HG02642 (cell line): ENCODE results near the gene NCLN.
"Not testable (repeated sequence)": the region's sequence is repeated elsewhere in the genome, so short reads cannot be mapped to it uniquely, and the experiment has no call there.

Experiments
- ATAC-seq: cut with Tn5 transposase; IDR thresholded peaks from one replicate; pipeline ENCODE4 v1.9.1; 2021; ENCODE audit warnings: mild to moderate bottlenecking; ENCODE audit not compliant: unreplicated experiment, poor library complexity

The NCLN gene

DNA sequence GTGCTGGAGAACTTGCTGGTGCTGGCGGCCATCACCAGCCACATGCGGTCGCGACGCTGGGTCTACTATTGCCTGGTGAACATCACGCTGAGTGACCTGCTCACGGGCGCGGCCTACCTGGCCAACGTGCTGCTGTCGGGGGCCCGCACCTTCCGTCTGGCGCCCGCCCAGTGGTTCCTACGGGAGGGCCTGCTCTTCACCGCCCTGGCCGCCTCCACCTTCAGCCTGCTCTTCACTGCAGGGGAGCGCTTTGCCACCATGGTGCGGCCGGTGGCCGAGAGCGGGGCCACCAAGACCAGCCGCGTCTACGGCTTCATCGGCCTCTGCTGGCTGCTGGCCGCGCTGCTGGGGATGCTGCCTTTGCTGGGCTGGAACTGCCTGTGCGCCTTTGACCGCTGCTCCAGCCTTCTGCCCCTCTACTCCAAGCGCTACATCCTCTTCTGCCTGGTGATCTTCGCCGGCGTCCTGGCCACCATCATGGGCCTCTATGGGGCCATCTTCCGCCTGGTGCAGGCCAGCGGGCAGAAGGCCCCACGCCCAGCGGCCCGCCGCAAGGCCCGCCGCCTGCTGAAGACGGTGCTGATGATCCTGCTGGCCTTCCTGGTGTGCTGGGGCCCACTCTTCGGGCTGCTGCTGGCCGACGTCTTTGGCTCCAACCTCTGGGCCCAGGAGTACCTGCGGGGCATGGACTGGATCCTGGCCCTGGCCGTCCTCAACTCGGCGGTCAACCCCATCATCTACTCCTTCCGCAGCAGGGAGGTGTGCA lies 6.6 kb upstream of the NCLN start:
- peak; percentile 21 for ATAC-seq

DNA sequence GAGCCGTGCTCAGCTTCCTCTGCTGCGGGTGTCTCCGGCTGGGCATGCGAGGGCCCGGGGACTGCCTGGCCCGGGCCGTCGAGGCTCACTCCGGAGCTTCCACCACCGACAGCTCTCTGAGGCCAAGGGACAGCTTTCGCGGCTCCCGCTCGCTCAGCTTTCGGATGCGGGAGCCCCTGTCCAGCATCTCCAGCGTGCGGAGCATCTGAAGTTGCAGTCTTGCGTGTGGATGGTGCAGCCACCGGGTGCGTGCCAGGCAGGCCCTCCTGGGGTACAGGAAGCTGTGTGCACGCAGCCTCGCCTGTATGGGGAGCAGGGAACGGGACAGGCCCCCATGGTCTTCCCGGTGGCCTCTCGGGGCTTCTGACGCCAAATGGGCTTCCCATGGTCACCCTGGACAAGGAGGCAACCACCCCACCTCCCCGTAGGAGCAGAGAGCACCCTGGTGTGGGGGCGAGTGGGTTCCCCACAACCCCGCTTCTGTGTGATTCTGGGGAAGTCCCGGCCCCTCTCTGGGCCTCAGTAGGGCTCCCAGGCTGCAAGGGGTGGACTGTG lies 5.9 kb upstream of the NCLN start:
- no peak for ATAC-seq

DNA sequence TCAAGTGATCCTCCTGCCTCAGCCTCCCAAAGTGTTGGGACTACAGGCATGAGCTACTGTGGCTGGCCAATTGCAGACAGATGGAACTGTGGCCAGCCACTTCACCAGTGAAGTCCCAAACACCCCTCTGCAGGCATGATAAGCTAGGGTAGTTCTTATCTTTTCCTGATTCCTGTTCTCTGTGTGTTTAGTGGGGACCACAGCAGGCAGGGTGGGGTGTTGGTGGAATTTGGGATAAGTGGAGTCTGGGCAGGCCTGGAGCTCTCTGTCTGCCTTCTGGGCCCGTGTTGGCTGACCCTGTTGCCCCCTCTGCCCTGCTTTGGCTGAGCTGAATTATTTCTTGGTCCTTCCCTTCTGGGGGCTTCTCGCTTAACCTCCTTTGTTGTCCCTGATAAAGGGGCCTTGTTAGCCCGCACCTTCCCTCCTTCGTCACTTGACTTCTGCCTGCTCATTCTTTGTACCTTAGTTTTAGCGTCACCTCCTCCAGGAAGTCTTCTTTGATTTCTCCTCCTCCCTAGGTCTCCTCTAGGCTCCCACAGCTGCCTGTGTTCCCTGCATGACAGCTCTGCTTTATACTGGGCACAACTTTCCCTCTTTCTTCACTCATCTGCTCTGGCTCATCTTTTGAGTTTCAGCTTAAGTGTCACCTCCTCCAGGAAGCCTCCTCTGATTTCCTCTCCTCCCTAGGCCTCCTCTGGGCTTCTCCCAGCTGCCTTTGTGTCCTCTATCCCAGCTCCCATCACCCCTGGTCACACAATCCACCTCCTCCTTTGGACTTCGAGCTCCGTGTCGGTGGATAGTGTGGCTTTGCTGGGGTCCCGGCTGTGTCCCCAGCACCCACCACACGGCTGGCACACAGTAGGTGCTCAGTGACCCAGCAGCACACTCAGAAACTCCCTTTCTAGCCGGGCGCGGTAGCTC lies 1.7 kb upstream of the NCLN start:
- ATAC-seq, result no peak

DNA sequence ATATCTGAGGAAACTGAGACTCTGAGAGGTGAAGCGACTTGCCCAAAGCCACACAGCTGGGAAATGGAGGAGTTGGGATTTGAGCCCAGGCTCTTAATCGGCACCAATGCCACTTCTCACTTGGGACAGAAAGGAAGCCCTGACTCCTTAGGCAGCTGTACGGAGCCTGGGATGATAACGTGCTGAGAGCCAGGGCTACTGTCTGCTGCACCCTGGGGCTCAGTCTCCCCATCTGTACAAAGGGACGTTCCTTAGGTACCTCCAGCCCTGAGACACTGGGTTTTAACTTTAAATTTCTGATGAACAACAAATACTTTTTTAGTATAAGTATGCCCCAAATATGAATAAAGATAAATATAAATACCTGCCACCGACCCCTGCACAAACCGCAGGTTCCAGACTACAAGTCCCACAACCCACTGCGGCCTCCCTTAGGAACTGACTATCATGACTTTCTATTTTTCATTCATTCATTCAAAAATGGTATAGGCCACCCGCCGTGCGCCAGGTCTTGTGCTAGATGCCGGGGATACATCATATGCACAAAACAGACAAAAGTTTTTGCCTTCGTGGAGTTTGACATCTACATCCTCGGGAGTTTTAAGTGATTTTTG lies 776 bp upstream of the NCLN start:
- peak; percentile 16 for ATAC-seq

DNA sequence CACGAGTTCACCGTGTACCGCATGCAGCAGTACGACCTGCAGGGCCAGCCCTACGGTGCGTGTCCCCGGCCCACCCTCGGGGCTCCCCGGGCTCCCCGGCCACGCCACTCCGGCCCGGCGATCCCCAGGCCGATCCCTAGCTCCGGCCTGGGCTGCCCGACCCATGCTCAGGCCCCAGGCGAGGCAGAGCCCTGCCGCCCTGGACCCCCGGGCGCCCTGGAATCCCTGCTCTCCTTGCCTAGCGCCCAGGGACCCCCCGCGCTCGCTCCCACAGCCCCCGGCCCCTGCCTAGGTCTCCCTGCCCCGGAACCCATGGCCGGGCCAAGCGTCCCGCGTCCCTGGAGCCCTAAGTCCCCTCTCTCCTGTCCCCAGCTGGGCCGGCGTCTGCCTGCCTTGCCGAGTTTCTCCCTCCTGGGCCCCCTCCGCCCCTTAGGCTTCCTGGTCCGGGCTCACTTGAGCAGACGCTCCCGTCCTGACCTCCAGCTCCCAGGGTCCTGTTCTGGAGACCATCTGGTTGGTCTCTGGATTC lies 494 bp downstream of the NCLN start:
- ATAC-seq, result no peak

GRCh38 chr19:3186891-3187661 lies 1.3 kb downstream of the NCLN start:
- no peak for ATAC-seq

DNA sequence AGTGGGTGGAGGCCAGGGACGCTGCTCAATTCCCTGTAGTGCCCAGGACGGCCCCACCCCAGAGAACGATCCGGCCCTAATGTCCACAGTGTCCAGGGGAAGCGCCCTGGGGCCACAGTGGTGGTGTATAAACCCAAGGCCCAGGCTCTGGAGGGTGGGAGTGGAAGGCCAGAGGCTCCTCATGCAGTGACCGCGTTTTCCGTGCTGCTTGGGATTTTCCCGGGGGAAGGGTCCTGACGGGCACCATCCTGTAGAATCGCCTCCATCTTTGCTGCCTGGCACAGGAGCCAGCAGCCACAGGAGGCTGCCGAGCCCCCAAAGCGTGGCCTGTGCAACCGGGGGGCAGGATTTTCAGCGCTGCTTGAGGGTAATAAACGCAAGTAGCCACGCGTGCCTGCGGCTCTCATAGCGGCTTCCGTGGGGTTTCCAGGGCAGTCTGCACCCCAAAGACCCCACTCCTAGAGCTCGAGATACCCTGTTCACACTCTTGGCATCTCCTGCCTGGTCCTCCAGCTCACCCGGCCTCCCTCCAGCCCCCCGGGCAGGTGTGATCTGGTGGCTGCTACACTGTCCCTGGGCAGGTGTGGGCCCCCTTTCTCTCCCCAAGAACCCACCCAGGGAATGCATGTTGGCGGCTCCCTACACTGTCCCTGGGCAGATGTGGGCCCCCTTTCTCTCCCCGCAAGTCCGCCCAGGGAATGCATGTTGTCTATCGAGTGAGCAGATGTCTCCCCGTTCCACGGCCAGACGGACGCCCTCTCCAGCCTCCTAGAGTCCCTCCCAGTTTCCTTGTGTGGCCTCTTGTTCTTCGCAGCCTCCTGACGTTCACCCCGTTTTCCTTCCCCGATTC lies 2.2 kb downstream of the NCLN start:
- no peak for ATAC-seq

DNA sequence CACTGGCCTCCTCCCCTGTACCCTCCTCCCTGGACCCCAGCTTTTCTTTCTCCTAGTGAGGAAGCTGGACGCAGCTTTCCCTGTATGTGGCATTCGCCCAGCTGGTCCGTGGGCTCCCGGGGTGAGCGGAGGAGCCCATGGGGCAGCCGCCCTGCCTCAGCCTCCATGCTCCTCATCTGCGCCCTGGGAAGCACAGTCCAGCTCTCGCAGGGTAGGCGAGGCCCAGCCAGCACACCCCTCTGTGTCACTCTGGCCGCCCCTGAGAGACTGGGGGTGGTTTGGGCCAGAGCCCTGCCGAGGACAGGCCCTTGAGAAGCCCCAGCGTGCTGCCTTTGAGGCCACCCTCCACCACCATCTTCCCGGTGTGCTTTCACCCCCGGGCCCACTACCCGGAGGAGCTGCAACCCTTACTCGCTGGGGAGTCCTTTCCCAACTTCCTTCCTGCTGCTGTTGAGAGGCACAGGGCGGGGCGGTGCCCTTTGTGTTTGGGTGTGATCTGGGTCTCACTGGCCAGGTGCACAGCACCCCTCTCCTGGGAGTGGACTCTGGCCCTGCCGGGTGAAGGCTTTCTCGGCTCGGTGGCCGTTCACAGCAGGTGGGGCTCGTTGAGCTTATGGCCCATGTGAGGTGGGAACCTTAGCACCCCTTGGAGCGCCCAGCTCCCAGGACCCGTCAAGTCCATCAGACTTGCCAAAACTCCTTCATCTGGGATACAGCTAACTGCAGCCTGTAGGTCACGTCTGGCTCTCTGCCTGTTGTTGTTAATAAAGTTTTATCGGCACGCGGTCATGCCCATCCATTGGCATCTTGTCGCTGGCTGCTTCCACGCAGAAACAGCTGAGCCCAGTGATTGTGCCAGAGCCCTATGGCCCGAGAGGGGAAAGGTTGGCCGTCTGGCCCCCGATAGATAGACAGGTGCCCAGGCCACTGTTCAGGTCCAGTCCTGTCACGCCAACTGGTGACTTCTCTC lies 3.2 kb downstream of the NCLN start:
- no peak for ATAC-seq

DNA sequence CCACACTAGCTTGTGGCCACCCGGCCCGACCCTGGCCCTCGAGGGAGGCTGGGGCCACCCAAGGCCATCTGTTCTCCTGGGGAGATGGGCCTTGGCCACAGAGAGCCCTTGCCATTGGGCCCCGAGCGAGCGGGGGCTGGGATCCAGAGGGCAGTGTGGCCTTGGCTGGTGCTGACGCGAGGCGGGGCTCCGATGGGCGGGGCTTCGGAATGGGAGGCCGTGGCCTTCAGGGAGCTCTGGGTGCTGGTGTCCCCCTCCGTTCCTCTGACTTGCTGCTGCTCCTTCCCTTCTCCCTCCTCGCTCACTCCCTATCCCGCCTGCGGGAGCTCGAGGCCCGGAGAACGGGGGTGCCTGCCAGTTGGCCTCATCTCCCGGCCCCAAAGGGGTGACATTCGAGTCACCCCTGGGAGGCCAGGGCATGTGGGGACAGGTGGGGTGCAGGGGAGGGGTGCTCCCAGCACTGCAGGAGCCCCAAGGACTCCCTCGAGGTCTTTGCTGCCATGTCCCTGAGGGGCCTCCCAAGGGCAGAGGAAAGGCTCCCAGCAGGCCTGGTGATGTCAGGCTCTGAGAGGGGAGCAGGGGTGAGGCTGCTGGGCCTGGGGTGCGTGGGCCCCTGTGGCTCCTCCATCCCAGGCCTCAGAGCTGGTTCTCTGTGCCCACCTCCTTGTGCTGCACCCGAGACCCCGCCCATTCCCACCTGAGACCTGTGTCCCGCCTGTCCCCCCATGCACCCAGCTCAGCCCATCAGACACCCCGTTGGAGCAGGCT lies 4.2 kb downstream of the NCLN start:
- no peak for ATAC-seq

- ATAC-seq, result no peak
Measured at GRCh38 chr19:3190470-3190770, 4.7 kb downstream of the NCLN start.

- ATAC-seq, result no peak
Measured at GRCh38 chr19:3190921-3191805, 5.4 kb downstream of the NCLN start.

DNA sequence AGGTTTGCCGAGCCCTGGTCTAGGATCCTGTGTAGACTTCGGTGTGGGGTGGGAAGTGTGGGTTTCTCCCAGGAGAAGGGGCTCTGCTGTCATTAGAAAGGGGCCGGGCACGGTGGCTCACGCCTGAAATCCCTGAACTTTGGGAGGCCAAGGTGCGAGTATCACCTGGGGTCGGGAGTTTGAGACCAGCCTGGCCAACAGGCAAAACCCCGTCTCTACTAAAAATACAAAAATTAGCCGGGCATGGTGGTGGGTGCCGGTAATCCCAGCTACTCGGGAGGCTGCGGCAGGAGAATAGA lies 6.0 kb downstream of the NCLN start:
- not testable (repeated sequence) for ATAC-seq

DNA sequence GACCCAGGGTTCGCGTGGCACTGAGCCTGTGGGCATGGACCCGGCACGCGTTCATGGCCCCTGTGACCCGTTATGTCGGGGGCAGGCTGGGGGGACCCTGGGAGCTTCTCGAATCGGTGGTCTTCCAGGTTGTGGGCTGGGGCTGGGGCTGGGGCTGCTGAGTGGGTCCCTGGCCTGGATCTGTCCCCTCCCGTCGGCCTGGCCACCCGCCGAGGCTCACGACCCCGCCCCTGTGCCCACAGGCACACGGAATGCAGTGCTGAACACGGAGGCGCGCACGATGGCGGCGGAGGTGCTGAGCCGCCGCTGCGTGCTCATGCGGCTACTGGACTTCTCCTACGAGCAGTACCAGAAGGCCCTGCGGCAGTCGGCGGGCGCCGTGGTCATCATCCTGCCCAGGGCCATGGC lies 6.5 kb downstream of the NCLN start:
- ATAC-seq, result no peak

GRCh38 chr19:3192684-3193083 lies 7.0 kb downstream of the NCLN start:
- ATAC-seq, result no peak

GRCh38 chr19:3193256-3194105 lies 7.8 kb downstream of the NCLN start:
- no peak for ATAC-seq
